ENCODE measurements around the gene NFASC.

Gene NFASC

DNA sequence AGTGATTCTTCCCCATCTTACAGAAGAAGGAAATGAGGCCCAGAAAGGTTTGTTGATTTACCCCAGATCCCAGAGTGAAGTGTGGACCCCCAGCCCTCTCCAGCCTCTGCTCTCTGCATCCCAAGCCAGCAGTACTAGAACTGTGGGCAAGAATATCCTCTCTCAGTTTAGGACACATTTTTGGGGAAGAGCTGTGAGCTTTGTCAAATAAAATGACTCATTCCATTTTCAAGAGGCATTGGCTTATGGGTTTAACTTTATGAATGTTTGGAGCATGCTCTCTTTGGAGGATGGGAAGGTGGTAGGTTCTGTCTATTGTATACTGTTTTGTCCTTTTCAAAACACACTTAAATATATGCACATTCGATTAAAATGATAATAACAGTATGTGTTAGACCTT, 101.8 kb downstream of the NFASC start:
- no peak overlapping the region for H3K4me2 ChIP-seq (ENCODE audit: low read depth, low read length, poor library complexity, severe bottlenecking)
- H3K79me2 ChIP-seq (ENCODE audit: insufficient read depth, low read length) = no peaks in the 10 kb centered on the region
- no peaks in the 10 kb centered on the region for H3F3A ChIP-seq (ENCODE audit: insufficient read depth)
- TF ChIP-seq EZH2phosphoT487 (conservative IDR thresholded peaks at IDR 0.05; ENCODE audit: low read length) = no peak
- TF ChIP-seq, protein P1, sequence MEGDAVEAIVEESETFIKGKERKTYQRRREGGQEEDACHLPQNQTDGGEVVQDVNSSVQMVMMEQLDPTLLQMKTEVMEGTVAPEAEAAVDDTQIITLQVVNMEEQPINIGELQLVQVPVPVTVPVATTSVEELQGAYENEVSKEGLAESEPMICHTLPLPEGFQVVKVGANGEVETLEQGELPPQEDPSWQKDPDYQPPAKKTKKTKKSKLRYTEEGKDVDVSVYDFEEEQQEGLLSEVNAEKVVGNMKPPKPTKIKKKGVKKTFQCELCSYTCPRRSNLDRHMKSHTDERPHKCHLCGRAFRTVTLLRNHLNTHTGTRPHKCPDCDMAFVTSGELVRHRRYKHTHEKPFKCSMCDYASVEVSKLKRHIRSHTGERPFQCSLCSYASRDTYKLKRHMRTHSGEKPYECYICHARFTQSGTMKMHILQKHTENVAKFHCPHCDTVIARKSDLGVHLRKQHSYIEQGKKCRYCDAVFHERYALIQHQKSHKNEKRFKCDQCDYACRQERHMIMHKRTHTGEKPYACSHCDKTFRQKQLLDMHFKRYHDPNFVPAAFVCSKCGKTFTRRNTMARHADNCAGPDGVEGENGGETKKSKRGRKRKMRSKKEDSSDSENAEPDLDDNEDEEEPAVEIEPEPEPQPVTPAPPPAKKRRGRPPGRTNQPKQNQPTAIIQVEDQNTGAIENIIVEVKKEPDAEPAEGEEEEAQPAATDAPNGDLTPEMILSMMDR (IDR thresholded peaks at IDR 0.05; ENCODE audit: insufficient read depth, low read length, poor library complexity, severe bottlenecking) = no peak
- no peaks in the 10 kb centered on the region for H3K9me3 ChIP-seq (ENCODE audit: insufficient read depth, low read length)
- H4K20me1 ChIP-seq (ENCODE audit: low read depth, low read length) = no peaks in the 10 kb centered on the region
- no peaks in the 10 kb centered on the region for H3K9me2 ChIP-seq (replicated peaks; ENCODE audit: insufficient read depth, low read length)
- no peaks in the 10 kb centered on the region for H3K36me3 ChIP-seq (ENCODE audit: low read length)
- H2AFZ ChIP-seq (ENCODE audit: low read depth, low read length, severe bottlenecking) = no peak overlapping the region
- no peak overlapping the region for H3K27ac ChIP-seq (ENCODE audit: low read depth, low read length)
- H3K9ac ChIP-seq (ENCODE audit: low read length) = no peak overlapping the region
- no peaks in the 10 kb centered on the region; the same call in 1 of the 2 replicates for H3K27me3 ChIP-seq (ENCODE audit: low read length)
- no peak overlapping the region for H3K4me3 ChIP-seq (ENCODE audit: insufficient read depth, low read length, poor library complexity, severe bottlenecking)

DNA sequence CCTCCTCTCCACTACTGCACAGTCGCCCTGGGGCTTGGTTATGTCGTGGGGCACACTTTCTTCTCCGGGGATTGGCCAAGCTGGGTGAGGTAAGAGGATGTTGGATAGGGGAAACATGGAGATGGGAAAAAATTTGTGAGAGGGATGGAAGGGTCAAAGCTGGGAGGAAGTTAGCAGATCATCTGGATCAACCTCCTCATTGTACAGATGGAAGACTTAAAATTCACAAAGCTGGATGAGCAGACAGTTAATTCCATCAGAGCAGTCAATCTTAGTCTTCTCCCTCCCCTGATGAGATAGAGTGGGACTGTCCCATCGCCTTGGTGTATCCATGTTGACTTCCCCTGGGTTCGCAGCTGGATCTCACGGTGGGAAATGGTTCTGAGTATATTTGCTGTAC, 102.8 kb downstream of the NFASC start:
- H3K27ac ChIP-seq (ENCODE audit: low read depth, low read length) = no peak overlapping the region

DNA sequence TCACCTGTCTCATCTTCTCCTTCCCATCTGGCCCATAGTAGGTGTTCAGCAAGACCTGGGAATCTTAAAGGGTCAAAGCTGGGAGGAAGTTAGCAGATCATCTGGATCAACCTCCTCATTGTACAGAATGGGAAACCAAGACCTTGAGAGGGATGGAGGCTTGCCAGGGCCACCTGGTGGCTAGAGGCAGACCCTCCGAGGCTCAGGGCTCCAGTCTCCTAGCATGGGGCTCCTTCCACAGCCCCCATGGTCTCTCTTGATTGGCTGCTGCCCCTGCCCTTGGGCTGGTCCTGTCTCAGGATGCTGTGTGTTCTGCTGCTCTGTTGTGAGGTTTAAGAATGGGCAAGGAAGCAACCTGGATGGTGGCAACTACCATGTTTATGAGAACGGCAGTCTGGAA, 103.7 kb downstream of the NFASC start:
- no peak overlapping the region for H3K27ac ChIP-seq (ENCODE audit: low read depth, low read length)
- no peak overlapping the region for H3K9ac ChIP-seq (ENCODE audit: low read length)
- no peaks in the 10 kb centered on the region for H3K79me2 ChIP-seq (ENCODE audit: insufficient read depth, low read length)
- H3K27me3 ChIP-seq (ENCODE audit: low read length) = no peaks in the 10 kb centered on the region; the same call in 1 of the 2 replicates
- H2AFZ ChIP-seq (ENCODE audit: low read depth, low read length, severe bottlenecking) = no peak overlapping the region
- H3K9me3 ChIP-seq (ENCODE audit: insufficient read depth, low read length) = no peaks in the 10 kb centered on the region
- H3F3A ChIP-seq (ENCODE audit: insufficient read depth) = no peaks in the 10 kb centered on the region
- TF ChIP-seq, protein P1 (IDR thresholded peaks at IDR 0.05; ENCODE audit: insufficient read depth, low read length, poor library complexity, severe bottlenecking) = no peak
- no peak for TF ChIP-seq EZH2phosphoT487 (conservative IDR thresholded peaks at IDR 0.05; ENCODE audit: low read length)
- no peak overlapping the region for H3K4me2 ChIP-seq (ENCODE audit: low read depth, low read length, poor library complexity, severe bottlenecking)
- H3K9me2 ChIP-seq (replicated peaks; ENCODE audit: insufficient read depth, low read length) = no peaks in the 10 kb centered on the region
- H4K20me1 ChIP-seq (ENCODE audit: low read depth, low read length) = no peaks in the 10 kb centered on the region
- H3K36me3 ChIP-seq (ENCODE audit: low read length) = no peaks in the 10 kb centered on the region
- H3K4me3 ChIP-seq (ENCODE audit: insufficient read depth, low read length, poor library complexity, severe bottlenecking) = no peak overlapping the region

More for the DNA sequence above, 102.8 kb downstream of the NFASC start:
- H3K9me2 ChIP-seq (replicated peaks; ENCODE audit: insufficient read depth, low read length) = no peaks in the 10 kb centered on the region
- no peaks in the 10 kb centered on the region for H3F3A ChIP-seq (ENCODE audit: insufficient read depth)
- H3K9ac ChIP-seq (ENCODE audit: low read length) = no peak overlapping the region
- H3K27me3 ChIP-seq (ENCODE audit: low read length) = no peaks in the 10 kb centered on the region; the same call in 1 of the 2 replicates
- H3K79me2 ChIP-seq (ENCODE audit: insufficient read depth, low read length) = no peaks in the 10 kb centered on the region
- no peaks in the 10 kb centered on the region for H4K20me1 ChIP-seq (ENCODE audit: low read depth, low read length)
- H3K4me2 ChIP-seq (ENCODE audit: low read depth, low read length, poor library complexity, severe bottlenecking) = no peak overlapping the region
- no peak overlapping the region for H2AFZ ChIP-seq (ENCODE audit: low read depth, low read length, severe bottlenecking)
- TF ChIP-seq, protein P1 (IDR thresholded peaks at IDR 0.05; ENCODE audit: insufficient read depth, low read length, poor library complexity, severe bottlenecking) = no peak
- no peak for TF ChIP-seq EZH2phosphoT487 (conservative IDR thresholded peaks at IDR 0.05; ENCODE audit: low read length)
- no peaks in the 10 kb centered on the region for H3K9me3 ChIP-seq (ENCODE audit: insufficient read depth, low read length)
- no peaks in the 10 kb centered on the region for H3K36me3 ChIP-seq (ENCODE audit: low read length)
- H3K4me3 ChIP-seq (ENCODE audit: insufficient read depth, low read length, poor library complexity, severe bottlenecking) = no peak overlapping the region

All from SU-DHL-6 (cell line).